ENCODE results near the gene ZNF436.
"Not testable (repeated sequence)": the region's sequence is repeated elsewhere in the genome, so short reads cannot be mapped to it uniquely, and the experiment has no call there.

ZNF436 gene

DNA sequence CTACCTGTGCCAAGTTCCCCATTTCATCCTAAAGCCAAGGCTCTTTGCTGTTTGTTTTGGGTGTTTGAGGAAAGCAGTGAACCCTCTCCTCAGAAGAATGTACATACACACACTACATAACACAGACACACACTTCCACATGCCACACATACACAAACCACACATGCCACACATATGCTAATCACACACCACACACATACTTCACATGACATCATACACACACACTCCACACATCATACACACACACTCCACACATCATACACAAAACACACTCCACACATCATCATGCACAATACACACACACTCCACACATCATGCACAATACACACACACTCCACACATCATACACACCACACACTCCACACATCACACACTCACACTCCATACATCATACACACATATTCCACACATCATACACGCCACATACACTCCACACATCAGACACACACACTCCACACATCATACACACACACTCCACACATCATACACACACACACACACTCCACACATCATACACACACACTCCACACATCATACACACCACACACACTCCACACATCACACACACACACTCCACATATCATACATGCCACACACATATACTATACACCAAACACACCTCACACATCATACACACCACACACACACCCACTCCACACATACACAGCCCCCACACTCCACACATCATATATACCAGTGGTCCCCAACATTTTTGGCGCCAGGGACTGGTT lies 22.7 kb upstream of the ZNF436 start:
- DNase-seq (ENCODE audit: low spot score), result no peak

- no peak for DNase-seq (ENCODE audit: low spot score)
Observed at GRCh38 chr1:23389837-23390321, 20.2 kb upstream of the ZNF436 start.

DNA sequence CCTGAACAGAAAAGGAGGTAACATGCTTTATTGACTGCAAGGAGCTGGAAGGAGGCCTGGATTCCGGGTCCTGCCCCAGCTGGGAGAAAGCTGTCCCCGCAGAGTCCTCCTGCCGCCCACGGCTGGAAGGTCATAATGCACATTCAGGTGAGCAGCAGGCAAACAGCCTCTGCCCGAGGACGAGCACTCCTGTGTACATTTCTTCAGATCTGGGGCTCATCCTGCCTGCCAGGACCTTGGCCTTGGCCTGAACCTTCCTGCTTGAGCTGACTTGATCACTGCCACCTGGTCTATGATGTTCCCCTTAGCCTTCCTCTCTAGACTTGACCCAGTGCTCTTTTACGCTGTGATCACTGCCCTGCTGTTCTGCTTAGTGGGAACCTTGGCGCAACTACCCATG lies 17.9 kb upstream of the ZNF436 start:
- no peak for DNase-seq (ENCODE audit: low spot score)

GRCh38 chr1:23385119-23385621 lies 15.5 kb upstream of the ZNF436 start:
- no peak for DNase-seq (ENCODE audit: low spot score)

- DNase-seq (ENCODE audit: low spot score), result no peak
Observed at GRCh38 chr1:23384312-23385058, 14.8 kb upstream of the ZNF436 start.

GRCh38 chr1:23383577-23384311 lies 14.1 kb upstream of the ZNF436 start:
- no peak for DNase-seq (ENCODE audit: low spot score)

- no peak for DNase-seq (ENCODE audit: low spot score)
Observed at GRCh38 chr1:23381233-23381885, 11.7 kb upstream of the ZNF436 start.

- no peak for DNase-seq (ENCODE audit: low spot score)
Observed at GRCh38 chr1:23380719-23381118, 11.1 kb upstream of the ZNF436 start.

GRCh38 chr1:23380236-23380635 lies 10.6 kb upstream of the ZNF436 start:
- not testable (repeated sequence) for DNase-seq (ENCODE audit: low spot score)

- no peak for DNase-seq (ENCODE audit: low spot score)
Observed at GRCh38 chr1:23376890-23377811, 7.5 kb upstream of the ZNF436 start.

DNA sequence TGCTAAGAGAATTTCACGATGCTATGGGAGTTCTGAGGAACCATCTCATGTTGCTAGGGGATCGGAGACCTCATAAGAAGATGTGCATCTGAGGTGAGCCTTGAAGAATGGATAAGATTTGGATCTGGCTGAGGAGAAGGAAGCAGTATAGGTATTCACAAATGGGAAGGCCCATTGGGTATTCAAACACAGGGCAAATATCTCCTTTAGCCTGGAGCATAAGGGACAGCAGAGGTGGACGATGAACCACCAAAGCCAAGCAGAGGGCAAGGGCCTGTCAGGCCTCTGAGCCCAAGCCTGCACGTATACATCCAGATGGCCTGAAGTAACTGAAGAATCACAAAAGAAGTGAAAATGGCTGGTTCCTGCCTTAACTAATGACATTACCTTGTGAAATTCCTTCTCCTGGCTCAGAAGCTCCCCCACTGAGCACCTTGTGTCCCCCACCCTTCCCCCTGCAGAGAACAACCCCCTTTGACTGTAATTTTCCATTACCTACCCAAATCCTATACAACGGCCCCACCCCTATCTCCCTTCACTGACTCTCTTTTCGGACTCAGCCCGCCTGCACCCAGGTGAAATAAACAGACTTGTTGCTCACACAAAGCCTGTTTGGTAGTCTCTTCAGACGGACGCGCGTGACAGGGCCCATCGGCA lies 4.6 kb upstream of the ZNF436 start:
- DNase-seq (ENCODE audit: low spot score), result not testable (repeated sequence)

DNA sequence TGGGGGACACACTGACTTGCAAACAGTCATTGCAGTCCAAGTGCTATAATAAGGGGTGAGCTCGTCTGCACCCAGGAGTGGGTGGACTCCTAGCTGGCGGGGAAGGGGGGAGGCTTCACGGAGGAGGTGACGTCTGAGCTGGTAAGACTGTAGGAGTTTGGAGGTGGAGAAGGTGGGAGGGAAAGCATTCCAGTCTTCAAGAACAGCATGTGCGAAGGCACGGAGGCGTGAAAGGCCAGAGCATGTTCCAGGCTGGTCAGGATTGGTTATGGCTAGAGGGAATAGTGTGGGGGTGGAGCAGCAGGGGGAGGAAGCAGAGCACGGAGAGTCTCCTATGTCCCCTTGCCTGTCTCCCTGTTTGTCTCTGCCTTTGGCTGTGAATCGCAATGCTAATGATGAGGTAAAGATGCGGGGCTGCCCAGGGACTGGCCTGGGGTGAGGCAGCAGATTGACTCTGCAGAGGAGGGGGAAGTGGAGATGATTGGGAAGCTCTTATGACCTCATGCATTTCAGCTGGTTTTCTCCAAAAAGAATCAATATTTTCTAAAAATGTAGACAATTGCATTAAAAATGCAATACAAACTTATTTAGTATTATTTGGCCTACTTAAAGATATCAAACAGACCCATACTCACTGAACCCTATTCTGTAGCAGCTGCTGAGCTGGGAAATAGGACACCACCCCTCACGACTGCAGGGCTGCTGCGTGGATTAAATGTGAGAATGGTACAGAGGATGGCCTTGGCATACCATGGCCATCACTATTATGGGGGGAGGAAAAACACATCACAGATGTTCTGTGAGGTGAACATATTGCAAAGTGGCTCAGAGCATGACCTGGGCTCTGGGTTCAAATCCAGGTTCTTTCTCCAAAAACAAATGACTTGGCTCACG lies 2.6 kb upstream of the ZNF436 start:
- no peak for DNase-seq (ENCODE audit: low spot score)

DNA sequence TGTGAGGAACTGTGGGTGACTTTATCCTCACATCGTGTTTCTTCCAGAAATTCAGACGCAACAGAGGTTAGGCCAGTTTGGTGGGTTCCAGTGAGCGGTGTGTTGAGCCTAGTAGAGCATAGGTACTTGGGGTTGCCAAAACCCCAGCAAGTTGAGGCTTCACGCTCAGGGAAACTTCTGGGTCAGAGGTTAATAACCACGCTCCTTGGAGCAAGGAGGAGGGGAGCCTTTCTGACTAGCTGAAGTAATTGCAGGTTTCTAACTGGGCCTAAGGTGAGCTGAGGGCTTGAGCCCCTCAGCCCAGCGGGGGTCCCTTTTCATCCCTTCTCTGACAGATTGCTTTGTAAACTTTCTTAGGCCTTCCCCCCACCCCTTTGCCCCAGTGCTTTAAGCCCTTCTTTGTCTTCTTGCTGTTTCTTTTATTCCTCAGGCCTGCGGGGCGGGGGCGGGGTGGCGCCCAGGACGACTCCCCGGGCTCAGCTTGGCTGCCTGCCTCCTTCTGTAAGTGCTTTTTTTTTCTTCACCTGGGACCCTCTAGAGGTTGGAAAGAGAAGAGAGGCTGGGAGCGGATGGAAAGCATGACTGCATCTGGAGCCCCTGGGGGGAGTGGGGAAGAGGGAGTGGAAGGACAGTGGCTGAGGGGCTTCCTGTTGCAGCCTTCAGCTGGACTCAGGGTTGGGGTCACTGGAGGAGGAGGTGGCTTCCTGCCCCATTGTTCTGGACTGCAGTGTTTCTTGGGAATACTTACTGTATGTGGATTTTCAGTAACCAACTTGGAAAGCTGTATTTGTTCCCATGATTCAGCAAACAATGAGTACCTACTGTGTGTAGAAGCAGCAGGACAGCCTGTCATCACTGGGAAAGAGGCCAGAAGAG lies 1.3 kb upstream of the ZNF436 start:
- no peak for DNase-seq (ENCODE audit: low spot score)

DNA sequence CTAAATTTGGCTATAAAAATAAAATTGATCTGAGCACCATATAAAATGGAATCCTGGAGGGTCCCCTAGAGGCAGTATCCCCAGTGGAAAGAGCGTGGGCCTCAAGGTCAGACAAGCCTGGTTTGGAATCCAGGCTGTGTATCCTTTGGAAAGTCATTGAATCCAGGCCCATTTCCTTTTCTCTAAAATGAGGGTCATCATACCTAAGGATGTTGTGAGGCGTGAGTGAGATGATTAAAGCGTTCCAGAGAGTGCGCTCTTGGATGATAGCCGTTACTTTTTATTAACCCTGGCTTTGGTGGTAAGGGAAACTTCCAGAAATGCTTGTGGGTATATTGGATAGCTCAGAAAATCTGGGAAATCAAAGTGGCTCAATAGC lies 683 bp upstream of the ZNF436 start:
- DNase-seq (ENCODE audit: low spot score), result no peak

DNA sequence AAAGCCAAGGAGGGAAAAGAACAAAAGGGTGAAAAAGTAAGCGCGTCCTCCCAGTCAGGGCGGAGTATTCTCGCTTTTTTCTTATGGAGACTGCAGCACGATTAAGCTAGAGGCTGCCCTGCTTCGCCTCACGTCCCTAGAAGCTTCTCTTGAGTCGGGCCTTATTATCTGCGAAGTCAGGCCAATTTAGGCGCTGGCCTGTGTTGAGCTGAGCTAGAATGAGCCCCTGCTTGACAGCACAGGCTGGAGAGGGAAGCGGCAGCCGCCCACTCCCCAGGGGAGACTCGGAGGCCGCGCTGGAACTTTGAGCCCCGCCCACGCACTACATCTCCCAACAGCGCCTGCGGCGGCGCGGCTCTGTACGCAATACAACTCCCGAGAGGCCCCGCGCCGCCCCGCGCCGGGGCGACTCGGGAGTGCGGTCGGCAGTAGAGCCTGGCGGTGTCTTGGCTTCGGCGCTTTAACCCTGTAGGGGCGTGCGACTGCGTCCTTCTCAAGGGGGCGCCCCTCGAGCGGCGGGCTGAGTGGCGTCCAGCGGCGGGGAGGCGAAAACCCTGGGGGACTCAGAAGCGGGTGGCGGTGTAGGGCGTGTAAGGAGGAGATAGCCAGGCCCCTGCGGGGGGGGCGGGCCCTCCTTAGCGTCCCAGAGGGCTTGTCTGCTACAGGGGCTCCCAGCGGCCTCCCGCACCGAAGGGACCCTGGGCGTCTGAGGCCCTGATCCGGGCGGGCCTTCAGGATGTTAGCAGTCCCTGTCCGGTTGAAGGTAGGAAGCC lies 888 bp downstream of the ZNF436 start:
- DNase-seq (ENCODE audit: low spot score), result peak; percentile 80

DNA sequence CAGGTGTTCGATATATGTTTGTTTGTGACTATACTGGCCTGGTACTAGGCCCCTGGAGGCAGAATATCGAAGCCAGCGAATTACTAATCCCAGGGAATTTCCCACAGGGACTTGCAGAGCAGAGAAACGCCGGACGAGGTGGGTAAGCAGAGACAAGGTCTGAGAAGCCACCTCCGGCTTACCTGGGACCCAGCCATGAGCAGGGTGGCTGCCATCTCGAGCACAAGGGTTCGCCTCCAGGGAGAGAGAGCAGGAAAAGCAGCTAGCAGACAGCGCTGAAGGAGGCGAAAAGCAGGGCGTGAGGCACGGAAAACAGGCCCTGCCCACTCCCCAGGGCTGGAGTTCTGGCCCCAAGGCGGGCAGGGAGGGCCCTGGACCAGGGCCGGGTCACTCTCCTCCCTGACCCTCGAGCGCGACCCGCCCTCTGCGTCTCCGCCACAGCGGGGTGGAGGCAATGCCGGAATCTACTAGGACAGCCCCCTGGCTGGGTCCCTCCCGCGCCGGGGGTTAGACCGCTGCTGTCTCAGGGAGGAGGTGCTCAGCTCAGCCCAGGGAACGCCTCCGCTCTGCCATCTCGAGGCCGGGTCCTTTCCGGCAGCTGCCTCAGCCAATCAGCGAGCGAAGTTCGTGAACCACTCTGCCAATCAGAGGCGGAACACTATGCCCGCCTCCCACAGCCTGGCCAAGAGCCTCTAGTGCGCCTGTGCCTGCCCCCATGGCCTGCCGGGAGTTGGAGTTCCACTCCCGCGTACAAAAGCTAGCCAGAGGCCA lies 1.7 kb downstream of the ZNF436 start:
- peak; percentile 99 for DNase-seq (ENCODE audit: low spot score)

DNA sequence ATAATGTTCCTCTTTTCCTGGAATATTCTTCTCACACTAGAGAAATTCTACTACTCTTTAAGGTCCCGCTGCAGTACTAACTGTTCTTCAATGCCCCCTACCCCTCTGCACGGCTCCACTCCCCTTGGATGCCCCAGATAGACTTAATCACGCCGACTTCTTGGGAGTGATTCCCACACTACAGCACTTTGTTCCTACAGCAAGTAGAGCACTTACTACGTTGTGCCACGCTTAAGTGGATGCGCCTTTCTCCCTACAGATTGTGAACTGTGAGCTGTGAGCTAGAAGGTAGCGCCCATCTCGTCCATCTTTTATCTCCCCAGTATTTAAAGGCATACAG lies 2.2 kb downstream of the ZNF436 start:
- DNase-seq (ENCODE audit: low spot score), result no peak
